ENCODE results near the gene METTL9.
A peak's percentile ranks its signal among the peaks of the same experiment; 100 is the strongest.
"Not testable (repeated sequence)": the region's sequence is repeated elsewhere in the genome, so short reads cannot be mapped to it uniquely, and the experiment has no call there.

The METTL9 gene

GRCh38 chr16:21611556-21612384 is 12.4 kb downstream of the METTL9 start:
- peak in 1 of 2 experiments; percentile 39 for DNase-seq

GRCh38 chr16:21613361-21613760 is 14.0 kb downstream of the METTL9 start:
- no peak for DNase-seq

GRCh38 chr16:21613781-21614180 is 14.4 kb downstream of the METTL9 start:
- no peak for DNase-seq

- no peak for DNase-seq
These were observed 15.5 kb downstream of the METTL9 start for GRCh38 chr16:21614896-21615295.

- no peak for DNase-seq
These were observed 18.2 kb downstream of the METTL9 start for GRCh38 chr16:21617607-21618006.

- DNase-seq = no peak
These were observed 18.9 kb downstream of the METTL9 start for GRCh38 chr16:21618281-21618680.

- no peak for DNase-seq
These were observed 20.5 kb downstream of the METTL9 start for GRCh38 chr16:21619765-21620425.

- no peak for DNase-seq
These were observed 21.2 kb downstream of the METTL9 start for GRCh38 chr16:21620592-21620991.

GRCh38 chr16:21622545-21622944 is 23.2 kb downstream of the METTL9 start:
- DNase-seq = no peak

GRCh38 chr16:21625026-21625425 is 25.6 kb downstream of the METTL9 start:
- no peak for DNase-seq

GRCh38 chr16:21626659-21627277 is 27.4 kb downstream of the METTL9 start:
- DNase-seq = no peak

- DNase-seq = no peak
These were observed 28.8 kb downstream of the METTL9 start for GRCh38 chr16:21628121-21628726.

- DNase-seq = no peak
These were observed 29.4 kb downstream of the METTL9 start for GRCh38 chr16:21628772-21629171.

- not testable (repeated sequence) for DNase-seq
These were observed 30.5 kb downstream of the METTL9 start for GRCh38 chr16:21629616-21630539.

GRCh38 chr16:21630866-21631265 is 31.5 kb downstream of the METTL9 start:
- DNase-seq = not testable (repeated sequence)

- DNase-seq = not testable (repeated sequence)
These were observed 32.0 kb downstream of the METTL9 start for GRCh38 chr16:21631376-21631775.

GRCh38 chr16:21631951-21632575 is 32.7 kb downstream of the METTL9 start:
- not testable (repeated sequence) for DNase-seq

- no peak for DNase-seq
These were observed 34.8 kb downstream of the METTL9 start for GRCh38 chr16:21634216-21634615.

GRCh38 chr16:21635694-21636093 is 36.3 kb downstream of the METTL9 start:
- DNase-seq = not testable (repeated sequence)

- DNase-seq = no peak
These were observed 37.9 kb downstream of the METTL9 start for GRCh38 chr16:21637032-21637968.

- DNase-seq = no peak
These were observed 39.2 kb downstream of the METTL9 start for GRCh38 chr16:21638573-21638975.
